GM21360 (cell line): ENCODE data around the gene MTCP1.
A peak's percentile ranks its signal among the peaks of the same experiment; 100 is the strongest.

Experiments
- ATAC-seq: cut with Tn5 transposase; IDR thresholded peaks from one replicate; pipeline ENCODE4 v1.9.1; 2021; ENCODE audit warnings: mild to moderate bottlenecking, moderate library complexity; ENCODE audit not compliant: unreplicated experiment

MTCP1 gene

GRCh38 chrX:155070975-155071693 lies at the start of gene MTCP1, which contains the start of the genes BRCC3 and CMC4:
TSS of gene MTCP1 (minus strand) at chrX:155071136. CDS start at chrX:155066010, 5,126 bp downstream.
TSS of gene BRCC3 (plus strand) at chrX:155071508. CDS start at chrX:155071528, 20 bp downstream.
TSS of gene CMC4 (minus strand) at chrX:155071136. CDS start at chrX:155064023, 7,113 bp downstream.
- ATAC-seq, result peak; percentile 81

- ATAC-seq, result no peak
These were observed 44.4 kb upstream of the MTCP1 start for GRCh38 chrX:155115174-155115819.

- no peak for ATAC-seq
These were observed 42.2 kb upstream of the MTCP1 start for GRCh38 chrX:155113097-155113496.

GRCh38 chrX:155112171-155112570 lies 41.2 kb upstream of the MTCP1 start:
- no peak for ATAC-seq

- no peak for ATAC-seq
These were observed 37.5 kb upstream of the MTCP1 start for GRCh38 chrX:155108427-155108826.

- no peak for ATAC-seq
These were observed 35.0 kb upstream of the MTCP1 start for GRCh38 chrX:155105919-155106318.

- ATAC-seq, result peak; percentile 84
These were observed 23.6 kb upstream of the MTCP1 start for GRCh38 chrX:155094468-155095061.

GRCh38 chrX:155086961-155087735 lies 16.2 kb upstream of the MTCP1 start:
- ATAC-seq, result no peak

- ATAC-seq, result no peak
These were observed 15.4 kb upstream of the MTCP1 start for GRCh38 chrX:155086202-155086840.

GRCh38 chrX:155071694-155072280 lies 851 bp upstream of the MTCP1 start:
- ATAC-seq, result no peak

- ATAC-seq, result peak; percentile 25
These were observed 317 bp downstream of the MTCP1 start for GRCh38 chrX:155070663-155070974.

- ATAC-seq, result no peak
These were observed 898 bp downstream of the MTCP1 start for GRCh38 chrX:155070038-155070437.

- ATAC-seq, result no peak
These were observed 1.5 kb downstream of the MTCP1 start for GRCh38 chrX:155069414-155069813.

- no peak for ATAC-seq
These were observed 2.8 kb downstream of the MTCP1 start for GRCh38 chrX:155068165-155068564.

GRCh38 chrX:155065035-155065734 lies 5.8 kb downstream of the MTCP1 start:
- no peak for ATAC-seq

- no peak for ATAC-seq
These were observed 9.2 kb downstream of the MTCP1 start for GRCh38 chrX:155061760-155062159.

GRCh38 chrX:155056877-155057792 lies 13.8 kb downstream of the MTCP1 start:
- ATAC-seq, result peak; percentile 84

- peak; percentile 19 for ATAC-seq
These were observed 14.5 kb downstream of the MTCP1 start for GRCh38 chrX:155056471-155056870.

- no peak for ATAC-seq
These were observed 15.4 kb downstream of the MTCP1 start for GRCh38 chrX:155055494-155055893.
